Ovary (tissue), 3 donors: Measurements from ENCODE around the gene UQCR11.

Experiments used
- EP300 ChIP-seq: sonication (generic); formaldehyde crosslinking; IDR thresholded peaks from one replicate; pipeline ENCODE4 v1.6.1; 2017; ENCODE audit warnings: antibody characterized with exemption
- POLR2A ChIP-seq: fragments of 450-650 bp; IDR thresholded peaks from one replicate; pipeline ENCODE4 v1.6.1; 2017; ENCODE audit warnings: antibody characterized with exemption, mild to moderate bottlenecking, moderate library complexity
- TF ChIP-seq, protein P1 (sequence below), 3 donors: fragments of 450-650 bp in 2 of 3; fragments of 200-600 bp in 1 of 3; IDR thresholded peaks; one replicate each; pipeline versions ENCODE4 v1.5.1 to v1.8.0; 2016 to 2022; ENCODE audit warnings: antibody characterized with exemption in 3 of 3, mild to moderate bottlenecking in 1 of 3
- donor health status: DM: no; HTN: no; CAD: no.

GRCh38 chr19:1556390-1557070 lies 48.7 kb downstream of the UQCR11 start:
- TF ChIP-seq, protein P1, sequence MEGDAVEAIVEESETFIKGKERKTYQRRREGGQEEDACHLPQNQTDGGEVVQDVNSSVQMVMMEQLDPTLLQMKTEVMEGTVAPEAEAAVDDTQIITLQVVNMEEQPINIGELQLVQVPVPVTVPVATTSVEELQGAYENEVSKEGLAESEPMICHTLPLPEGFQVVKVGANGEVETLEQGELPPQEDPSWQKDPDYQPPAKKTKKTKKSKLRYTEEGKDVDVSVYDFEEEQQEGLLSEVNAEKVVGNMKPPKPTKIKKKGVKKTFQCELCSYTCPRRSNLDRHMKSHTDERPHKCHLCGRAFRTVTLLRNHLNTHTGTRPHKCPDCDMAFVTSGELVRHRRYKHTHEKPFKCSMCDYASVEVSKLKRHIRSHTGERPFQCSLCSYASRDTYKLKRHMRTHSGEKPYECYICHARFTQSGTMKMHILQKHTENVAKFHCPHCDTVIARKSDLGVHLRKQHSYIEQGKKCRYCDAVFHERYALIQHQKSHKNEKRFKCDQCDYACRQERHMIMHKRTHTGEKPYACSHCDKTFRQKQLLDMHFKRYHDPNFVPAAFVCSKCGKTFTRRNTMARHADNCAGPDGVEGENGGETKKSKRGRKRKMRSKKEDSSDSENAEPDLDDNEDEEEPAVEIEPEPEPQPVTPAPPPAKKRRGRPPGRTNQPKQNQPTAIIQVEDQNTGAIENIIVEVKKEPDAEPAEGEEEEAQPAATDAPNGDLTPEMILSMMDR (IDR thresholded peaks at IDR 0.05) = no peak
- TF ChIP-seq POLR2A (no peak), EP300 (no peak)
